GM12874 (cell line): Measurements from ENCODE around the gene DSTYK.

Experiments used
- TF ChIP-seq, protein P1 (sequence below): IDR thresholded peaks from 2 replicates; pipeline ENCODE4 v1.5.1; 2011; ENCODE audit warnings: low read depth, mild to moderate bottlenecking, control low read depth, low read length, moderate library complexity; ENCODE audit not compliant: insufficient read depth

DSTYK gene

DNA sequence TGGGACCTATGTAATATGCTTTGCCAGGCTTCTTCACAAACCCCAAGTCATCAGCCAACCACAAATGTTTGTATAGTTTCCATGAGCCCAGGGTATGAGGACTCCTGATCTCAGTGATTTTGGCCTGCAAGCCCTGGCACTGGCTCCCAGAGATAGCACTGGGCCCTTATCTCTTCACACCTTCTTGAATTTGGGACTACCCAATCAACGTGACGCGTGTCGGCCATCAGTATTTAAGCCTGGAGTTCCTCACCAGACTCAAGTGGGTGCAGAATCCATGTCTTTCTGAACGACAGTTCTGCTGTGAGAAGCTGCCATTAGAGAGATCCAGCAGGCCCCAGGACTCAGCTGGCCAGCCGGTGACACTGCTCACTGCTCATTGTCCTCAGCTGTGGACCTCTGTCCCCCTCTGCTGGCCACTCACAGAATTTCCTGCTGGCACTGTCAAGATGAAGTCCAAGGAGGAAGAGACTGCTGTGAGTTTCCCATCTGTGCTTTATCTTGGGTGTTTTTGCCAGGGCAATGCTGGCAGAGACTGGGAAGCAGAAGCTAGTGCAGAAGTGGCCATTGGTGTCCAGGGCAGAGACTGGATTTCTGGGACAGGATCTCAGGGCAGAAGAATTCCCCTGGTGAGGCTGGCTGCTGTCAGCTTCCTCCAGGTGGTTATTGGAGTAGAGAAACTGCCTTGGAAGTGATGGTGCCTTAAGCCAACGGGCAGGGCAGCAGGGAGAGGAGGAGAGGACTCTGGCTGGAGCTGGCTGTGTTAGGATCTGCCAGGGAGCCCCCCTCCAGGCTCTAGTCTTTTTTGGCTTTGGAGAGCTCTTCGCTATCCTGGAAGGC, 44.7 kb upstream of the DSTYK start:
- TF ChIP-seq, protein P1, sequence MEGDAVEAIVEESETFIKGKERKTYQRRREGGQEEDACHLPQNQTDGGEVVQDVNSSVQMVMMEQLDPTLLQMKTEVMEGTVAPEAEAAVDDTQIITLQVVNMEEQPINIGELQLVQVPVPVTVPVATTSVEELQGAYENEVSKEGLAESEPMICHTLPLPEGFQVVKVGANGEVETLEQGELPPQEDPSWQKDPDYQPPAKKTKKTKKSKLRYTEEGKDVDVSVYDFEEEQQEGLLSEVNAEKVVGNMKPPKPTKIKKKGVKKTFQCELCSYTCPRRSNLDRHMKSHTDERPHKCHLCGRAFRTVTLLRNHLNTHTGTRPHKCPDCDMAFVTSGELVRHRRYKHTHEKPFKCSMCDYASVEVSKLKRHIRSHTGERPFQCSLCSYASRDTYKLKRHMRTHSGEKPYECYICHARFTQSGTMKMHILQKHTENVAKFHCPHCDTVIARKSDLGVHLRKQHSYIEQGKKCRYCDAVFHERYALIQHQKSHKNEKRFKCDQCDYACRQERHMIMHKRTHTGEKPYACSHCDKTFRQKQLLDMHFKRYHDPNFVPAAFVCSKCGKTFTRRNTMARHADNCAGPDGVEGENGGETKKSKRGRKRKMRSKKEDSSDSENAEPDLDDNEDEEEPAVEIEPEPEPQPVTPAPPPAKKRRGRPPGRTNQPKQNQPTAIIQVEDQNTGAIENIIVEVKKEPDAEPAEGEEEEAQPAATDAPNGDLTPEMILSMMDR = peak; percentile 82

DNA sequence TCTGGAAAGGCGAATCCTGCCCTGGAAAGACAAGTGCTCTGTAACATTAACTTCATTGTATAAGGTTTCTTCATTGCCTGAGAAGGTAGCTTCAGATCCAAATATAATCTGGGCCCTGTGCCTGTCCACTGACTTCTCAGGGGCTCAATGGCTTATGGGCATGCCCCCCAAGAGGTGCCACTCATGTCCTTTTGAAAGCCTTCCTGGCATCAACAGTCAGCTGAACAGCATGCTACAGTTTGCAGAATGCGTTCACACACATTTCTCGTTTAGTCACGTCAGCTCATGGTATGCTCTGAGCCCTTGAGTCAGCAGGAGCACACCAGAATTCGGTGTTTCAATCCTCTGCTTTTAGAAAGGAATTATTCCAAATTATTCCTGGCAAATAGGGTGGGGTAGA, 40.1 kb upstream of the DSTYK start:
- TF ChIP-seq, protein P1 = no peak

DNA sequence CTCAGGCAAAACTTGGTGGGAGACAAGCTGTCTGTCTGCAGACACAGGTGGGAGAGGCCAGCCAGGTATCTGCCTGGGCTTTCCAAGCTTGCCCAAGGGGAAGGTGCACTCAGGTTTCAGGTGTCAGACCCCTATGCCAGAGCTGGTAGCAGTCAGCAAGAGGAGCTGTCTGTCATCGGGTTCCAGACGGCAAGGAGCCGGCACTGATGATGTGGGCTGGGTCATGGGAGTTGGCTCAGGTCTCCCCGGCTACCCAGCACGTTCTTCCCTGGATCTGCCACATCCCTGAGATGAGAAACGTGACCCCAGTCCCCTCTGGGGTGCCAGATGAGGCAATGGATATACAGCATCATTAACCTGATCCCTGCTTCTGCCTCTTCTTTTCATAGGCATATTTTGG, 39.2 kb upstream of the DSTYK start:
- TF ChIP-seq, protein P1 = no peak

DNA sequence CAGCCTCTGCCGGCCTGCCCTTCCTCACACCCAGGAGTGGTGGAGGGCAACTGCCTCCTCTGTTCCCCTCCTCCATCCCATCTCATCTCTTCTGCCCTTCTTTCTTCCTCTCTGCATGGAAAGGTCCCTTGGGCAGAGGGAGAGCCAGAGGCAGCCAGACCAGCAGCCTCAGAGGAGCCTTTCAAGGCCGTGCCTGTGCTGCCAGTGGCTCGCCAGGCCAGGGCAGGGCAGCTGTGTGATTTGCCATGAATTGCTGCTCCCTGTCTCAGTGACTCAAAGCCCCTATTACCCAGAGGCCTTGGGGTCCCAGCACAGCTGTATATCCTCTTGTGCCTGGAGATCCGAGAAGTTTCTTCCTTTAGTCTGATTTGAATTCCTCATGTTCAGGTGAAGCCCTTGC, 38.1 kb upstream of the DSTYK start:
- TF ChIP-seq, protein P1 = no peak

DNA sequence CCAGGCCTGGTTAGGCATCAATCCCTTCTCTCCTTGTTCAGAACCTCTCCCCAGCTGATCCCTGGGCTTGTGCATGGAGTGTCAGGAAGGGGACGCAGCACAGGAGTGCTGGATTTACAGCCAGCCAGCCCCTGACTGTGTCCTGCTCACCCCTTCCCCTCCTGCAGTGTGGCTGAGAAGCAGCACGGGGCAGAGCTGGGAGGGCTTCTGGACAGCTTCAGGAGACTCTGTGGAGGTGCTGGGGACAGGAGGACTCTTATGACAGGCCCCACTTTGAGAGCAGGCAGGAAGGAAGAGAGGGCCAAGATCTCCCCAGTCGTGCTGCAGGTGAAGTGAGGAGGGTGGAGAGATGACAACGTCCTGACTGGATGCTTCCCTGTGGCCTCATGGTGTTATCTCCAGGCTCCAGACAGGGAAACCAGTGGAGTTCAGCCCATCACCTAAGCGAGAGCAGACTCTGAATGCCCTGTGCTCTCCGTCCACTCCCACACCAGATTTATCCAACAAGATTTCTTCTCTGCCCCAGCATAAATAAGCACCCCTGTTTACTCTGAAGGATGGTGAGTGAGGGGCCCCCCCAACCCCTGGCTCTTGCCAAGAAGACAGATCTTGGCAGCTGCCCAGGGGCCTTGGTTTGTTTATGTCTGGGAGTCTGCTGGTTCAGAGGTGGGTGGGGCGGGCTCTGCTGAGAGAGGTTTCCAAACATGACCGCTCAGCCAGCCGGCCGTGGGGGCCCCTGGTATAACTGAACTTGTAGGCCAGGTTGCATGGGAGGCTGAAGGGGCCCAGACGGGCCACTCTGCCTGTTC, 37.5 kb upstream of the DSTYK start:
- TF ChIP-seq, protein P1 = no peak

DNA sequence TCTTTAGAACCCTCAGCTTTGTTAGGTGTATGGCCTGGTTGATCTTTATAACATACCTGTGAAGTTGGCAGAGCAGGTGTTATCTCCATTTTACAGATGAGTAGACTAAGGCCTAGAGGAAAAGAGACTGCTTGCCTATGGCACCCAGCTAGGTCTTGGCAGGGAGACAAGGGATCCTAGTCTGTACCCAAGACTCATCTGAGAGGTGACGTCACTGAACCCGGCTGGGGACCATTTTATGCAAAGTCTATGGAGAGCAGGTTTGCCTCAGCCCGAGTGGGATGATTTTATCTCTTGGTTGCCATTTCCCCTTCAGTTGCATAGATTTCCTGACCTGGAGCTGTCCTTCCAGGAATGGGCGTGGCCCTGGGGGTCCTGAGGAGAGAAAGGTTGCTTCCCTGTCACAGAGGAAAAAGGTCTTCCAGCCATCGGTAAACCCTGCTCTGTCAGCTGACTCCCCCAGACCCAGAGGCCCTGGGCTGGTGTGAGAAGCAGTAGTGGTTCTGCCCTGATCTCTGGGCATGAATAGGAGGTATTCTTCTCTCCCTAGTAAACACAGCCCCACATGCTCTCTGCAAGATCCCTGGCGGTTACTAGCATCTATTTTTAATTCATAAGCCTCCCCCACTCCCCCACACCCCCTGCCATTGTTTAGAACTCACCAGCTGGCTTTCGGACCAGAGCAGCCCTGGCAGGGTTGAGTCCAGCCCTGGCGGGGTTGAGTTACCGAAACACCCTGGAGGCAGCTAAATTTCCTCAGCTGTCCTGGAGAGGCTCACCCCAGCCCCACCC, 35.8 kb upstream of the DSTYK start:
- TF ChIP-seq, protein P1 = no peak
